Upper lobe of left lung (tissue), 4 donors: ENCODE data around the gene TMEM51.

Experiments used
- CTCF ChIP-seq, 6 experiments: fragments of 450-650 bp in 4 of 6; fragments of 200-600 bp in 2 of 6; sonication (generic) in 2 of 6; IDR thresholded peaks; one replicate each; pipeline ENCODE4 v1.5.1; 2016 to 2019; ENCODE audit warnings: antibody characterized with exemption in 6 of 6
- EP300 ChIP-seq, 4 donors: sonication (generic); formaldehyde crosslinking; IDR thresholded peaks; one replicate each; pipeline ENCODE4 v1.5.1; 2017; ENCODE audit warnings: antibody characterized with exemption in 4 of 4, control low read depth in 2 of 4
- POLR2A ChIP-seq, 4 donors: fragments of 450-650 bp; IDR thresholded peaks; one replicate each; pipeline ENCODE4 v1.5.1; 2016 to 2017; ENCODE audit warnings: antibody characterized with exemption in 4 of 4, mild to moderate bottlenecking in 2 of 4

- TF ChIP-seq CTCF (IDR thresholded peaks at IDR 0.05) (no peak), POLR2A (IDR thresholded peaks at IDR 0.05) (no peak), EP300 (IDR thresholded peaks at IDR 0.05) (no peak)
Measured at GRCh38 chr1:15174615-15174983, 21.1 kb downstream of the TMEM51 start.
